Astrocyte (in vitro differentiated cells and primary cell): ENCODE measurements around the gene AK5. TPM values are rescaled to one million over a fixed set of nuclear protein-coding genes. Genes with fewer than 3 reads are reported as not detected.

Source experiments
- DNase-seq: peaks from one replicate; pipeline ENCODE4 v3.0.0-alpha.2; 2010; ENCODE audit warnings: low read depth
- FAIRE-seq: peaks from 2 replicates; lab custom pipeline; 2011; peaks lifted over from hg19 to GRCh38; lab: Jason Lieb, UNC
- H2AFZ ChIP-seq: 2 replicates; pipeline ENCODE4 v1.6.0; 2012; ENCODE audit warnings: low read depth, low read length, inconsistent platforms
- H3K27ac ChIP-seq: 2 replicates; pipeline ENCODE4 v1.5.1; 2011; ENCODE audit warnings: low read depth, low read length, inconsistent platforms
- H3K27me3 ChIP-seq: 2 replicates; pipeline ENCODE4 v1.6.0; 2011; ENCODE audit warnings: low read length, inconsistent platforms; ENCODE audit not compliant: insufficient read depth
- H3K36me3 ChIP-seq: 2 replicates; pipeline ENCODE4 v1.5.1; 2011; ENCODE audit warnings: low read length, inconsistent platforms; ENCODE audit not compliant: insufficient read depth
- H3K4me1 ChIP-seq: 2 replicates; pipeline ENCODE4 v1.5.1; 2011; ENCODE audit warnings: low read length, inconsistent platforms; ENCODE audit not compliant: insufficient read depth
- H3K4me2 ChIP-seq: 2 replicates; pipeline ENCODE4 v1.6.0; 2012; ENCODE audit warnings: low read length, inconsistent platforms
- H3K4me3 ChIP-seq: 2 replicates; pipeline ENCODE4 v1.5.1; 2011; ENCODE audit warnings: low read depth, mild to moderate bottlenecking, low read length, inconsistent platforms; ENCODE audit not compliant: insufficient read depth
- H3K79me2 ChIP-seq: 2 replicates; pipeline ENCODE4 v1.6.0; 2012; ENCODE audit warnings: mild to moderate bottlenecking, low read length, inconsistent platforms; ENCODE audit not compliant: insufficient read depth
- H3K9ac ChIP-seq: 2 replicates; pipeline ENCODE4 v1.6.0; 2012; ENCODE audit warnings: mild to moderate bottlenecking, low read length, inconsistent platforms
- H3K9me3 ChIP-seq: 2 replicates; pipeline ENCODE4 v1.5.1; 2012; ENCODE audit warnings: low read depth, mild to moderate bottlenecking, low read length, inconsistent platforms; ENCODE audit not compliant: insufficient read depth
- H4K20me1 ChIP-seq: 2 replicates; pipeline ENCODE4 v1.6.0; 2012; ENCODE audit warnings: low read length, inconsistent platforms; ENCODE audit not compliant: insufficient read depth
- H3K27ac Mint-ChIP-seq: one replicate; pipeline ENCODE4 v1.8.0; 2021; ENCODE audit warnings: mild to moderate bottlenecking, mixed read lengths; ENCODE audit not compliant: unreplicated experiment
- H3K27me3 Mint-ChIP-seq: one replicate; pipeline ENCODE4 v1.8.0; 2021; ENCODE audit warnings: low read depth, mixed read lengths; ENCODE audit not compliant: unreplicated experiment
- H3K36me3 Mint-ChIP-seq: one replicate; pipeline ENCODE4 v1.8.0; 2021; ENCODE audit warnings: low read depth, mixed read lengths; ENCODE audit not compliant: unreplicated experiment
- H3K4me1 Mint-ChIP-seq: one replicate; pipeline ENCODE4 v1.8.0; 2021; ENCODE audit warnings: low read depth, mixed read lengths; ENCODE audit not compliant: unreplicated experiment
- H3K4me3 Mint-ChIP-seq: one replicate; pipeline ENCODE4 v1.8.0; 2021; ENCODE audit warnings: mild to moderate bottlenecking, moderate library complexity, mixed read lengths; ENCODE audit not compliant: unreplicated experiment
- H3K9me3 Mint-ChIP-seq: one replicate; pipeline ENCODE4 v1.8.0; 2021; ENCODE audit warnings: mild to moderate bottlenecking, mixed read lengths; ENCODE audit not compliant: unreplicated experiment
- CTCF ChIP-seq: IDR thresholded peaks from 2 replicates; pipeline ENCODE4 v1.5.1; 2011; ENCODE audit warnings: low read depth, mild to moderate bottlenecking, inconsistent platforms, low read length, moderate library complexity; ENCODE audit not compliant: insufficient read depth
- EZH2 ChIP-seq: IDR thresholded peaks from 2 replicates; pipeline ENCODE4 v1.6.1; 2012; ENCODE audit warnings: mild to moderate bottlenecking, low read length, inconsistent platforms; ENCODE audit not compliant: insufficient read depth
- total RNA-seq: library from RNA; stranded (reverse); gene quantifications from 2 replicates; pipeline ENCODE4 v1.2.1, GENCODE V29; 2021

The AK5 gene
- total RNA-seq, 1 donor from 2014 or later, result 4.4 TPM

GRCh38 chr1:77476475-77476874 is 194.7 kb downstream of the AK5 start:
- Histone ChIP-seq H3K79me2 (no peaks in the 10 kb centered on the region), H3K4me1 (peaks cover 10% of the 10 kb centered on the region), H4K20me1 (no peaks in the 10 kb centered on the region), H3K27ac (no peak overlapping the region), H3K4me2 (no peak overlapping the region), H3K27me3 (no peaks in the 10 kb centered on the region), H2AFZ (no peak overlapping the region), H3K9ac (no peak overlapping the region), H3K36me3 (no peaks in the 10 kb centered on the region), H3K4me3 (no peak overlapping the region), H3K9me3 (no peaks in the 10 kb centered on the region)
- H3K27me3 Mint-ChIP-seq, result no peaks in the 10 kb centered on the region
- peaks cover 3% of the 10 kb centered on the region for H3K4me1 Mint-ChIP-seq
- no peak for FAIRE-seq
- peaks cover 2% of the 10 kb centered on the region for H3K9me3 Mint-ChIP-seq
- H3K4me3 Mint-ChIP-seq, result no peak overlapping the region
- no peak for DNase-seq
- TF ChIP-seq EZH2 (no peak), CTCF (no peak)
- H3K36me3 Mint-ChIP-seq, result no peaks in the 10 kb centered on the region
- H3K27ac Mint-ChIP-seq, result no peak overlapping the region

- H3K4me1 ChIP-seq, result no peaks in the 10 kb centered on the region
- no peaks in the 10 kb centered on the region for H3K4me1 Mint-ChIP-seq
- H3K9me3 ChIP-seq, result no peaks in the 10 kb centered on the region
- H3K27ac Mint-ChIP-seq, result no peak overlapping the region
- no peak overlapping the region for H3K9ac ChIP-seq
- H3K4me3 Mint-ChIP-seq, result no peak overlapping the region
- H3K36me3 ChIP-seq, result no peaks in the 10 kb centered on the region
- TF ChIP-seq CTCF (no peak), EZH2 (no peak)
- H3K27me3 Mint-ChIP-seq, result no peaks in the 10 kb centered on the region
- no peaks in the 10 kb centered on the region for H3K9me3 Mint-ChIP-seq
- H3K36me3 Mint-ChIP-seq, result no peaks in the 10 kb centered on the region
- peak; percentile 45 for FAIRE-seq
- no peak overlapping the region for H3K4me3 ChIP-seq
- H2AFZ ChIP-seq, result no peak overlapping the region
- H3K27ac ChIP-seq, result no peak overlapping the region
- H3K79me2 ChIP-seq, result no peaks in the 10 kb centered on the region
- no peaks in the 10 kb centered on the region for H3K27me3 ChIP-seq
- H4K20me1 ChIP-seq, result no peaks in the 10 kb centered on the region
- no peak overlapping the region for H3K4me2 ChIP-seq
- DNase-seq, result no peak
Observed at GRCh38 chr1:77484334-77484733, 202.5 kb downstream of the AK5 start.

- no peaks in the 10 kb centered on the region for H3K9me3 Mint-ChIP-seq
- H3K4me1 ChIP-seq, result no peaks in the 10 kb centered on the region
- H3K4me2 ChIP-seq, result no peak overlapping the region
- no peak overlapping the region for H3K27ac Mint-ChIP-seq
- DNase-seq (no peak), FAIRE-seq (no peak)
- H3K27ac ChIP-seq, result no peak overlapping the region
- H3K9ac ChIP-seq, result no peak overlapping the region
- no peak overlapping the region for H2AFZ ChIP-seq
- H3K79me2 ChIP-seq, result no peaks in the 10 kb centered on the region
- TF ChIP-seq CTCF, result no peak
- TF ChIP-seq EZH2, result no peak
- no peaks in the 10 kb centered on the region for H4K20me1 ChIP-seq
- H3K4me1 Mint-ChIP-seq, result peaks cover 3% of the 10 kb centered on the region
- H3K27me3 Mint-ChIP-seq, result no peaks in the 10 kb centered on the region
- no peak overlapping the region for H3K4me3 Mint-ChIP-seq
- H3K36me3 ChIP-seq, result no peaks in the 10 kb centered on the region
- no peak overlapping the region for H3K4me3 ChIP-seq
- H3K9me3 ChIP-seq, result no peaks in the 10 kb centered on the region
- no peaks in the 10 kb centered on the region for H3K27me3 ChIP-seq
- no peaks in the 10 kb centered on the region for H3K36me3 Mint-ChIP-seq
Observed at GRCh38 chr1:77484926-77485325, 203.1 kb downstream of the AK5 start.
